Duodenal mucosa (tissue), 2 donors: ENCODE results near the gene RNF150.

ENCODE experiments used
- H3K27ac ChIP-seq: one replicate; pipeline ENCODE4 v1.7.0; 2013; ENCODE audit warnings: low read depth, low read length
- H3K27me3 ChIP-seq, 2 donors: one replicate each; pipeline ENCODE4 v1.7.0; 2013; ENCODE audit warnings: low read length in 2 of 2, control low read depth in 1 of 2; ENCODE audit not compliant: insufficient read depth in 2 of 2, control insufficient read depth in 1 of 2
- H3K36me3 ChIP-seq, 2 donors: one replicate each; pipeline ENCODE4 v1.7.0; 2013; ENCODE audit warnings: low read length in 2 of 2, control low read depth in 1 of 2; ENCODE audit not compliant: insufficient read depth in 2 of 2, control insufficient read depth in 1 of 2
- H3K4me1 ChIP-seq, 2 donors: one replicate each; pipeline ENCODE4 v1.7.0; 2013; ENCODE audit warnings: low read length in 2 of 2, control low read depth in 1 of 2; ENCODE audit not compliant: insufficient read depth in 2 of 2, control insufficient read depth in 1 of 2
- H3K4me3 ChIP-seq, 2 donors: one replicate each; pipeline ENCODE4 v1.7.0; 2013; ENCODE audit warnings: low read length in 2 of 2, low read depth in 1 of 2
- H3K9ac ChIP-seq, 2 donors: one replicate each; pipeline ENCODE4 v1.7.0; 2013; ENCODE audit warnings: low read length in 2 of 2, low read depth in 1 of 2
- H3K9me3 ChIP-seq, 2 donors: one replicate each; pipeline ENCODE4 v1.7.0; 2013; ENCODE audit warnings: low read length in 2 of 2, control low read depth in 1 of 2; ENCODE audit not compliant: control insufficient read depth in 1 of 2

Gene RNF150

GRCh38 chr4:140955641-140956040 lies 177.6 kb downstream of the RNF150 start:
- no peak overlapping the region for H3K27ac ChIP-seq
- no peaks in the 10 kb centered on the region for H3K9me3 ChIP-seq
- no peaks in the 10 kb centered on the region for H3K36me3 ChIP-seq
- no peak overlapping the region for H3K9ac ChIP-seq
- H3K4me1 ChIP-seq = no peaks in the 10 kb centered on the region
- no peak overlapping the region for H3K4me3 ChIP-seq
- no peaks in the 10 kb centered on the region for H3K27me3 ChIP-seq

GRCh38 chr4:140952717-140953116 lies 180.6 kb downstream of the RNF150 start:
- Histone ChIP-seq H3K4me1 (no peaks in the 10 kb centered on the region), H3K36me3 (no peaks in the 10 kb centered on the region), H3K4me3 (no peak overlapping the region), H3K9ac (no peak overlapping the region), H3K27ac (no peak overlapping the region), H3K27me3 (no peaks in the 10 kb centered on the region), H3K9me3 (no peaks in the 10 kb centered on the region)

- Histone ChIP-seq H3K9ac (no peak overlapping the region), H3K4me3 (no peak overlapping the region), H3K36me3 (no peaks in the 10 kb centered on the region), H3K27me3 (no peaks in the 10 kb centered on the region), H3K9me3 (no peaks in the 10 kb centered on the region), H3K4me1 (no peaks in the 10 kb centered on the region), H3K27ac (no peak overlapping the region)
These were observed 185.8 kb downstream of the RNF150 start for GRCh38 chr4:140947506-140947905.

GRCh38 chr4:140945106-140945505 lies 188.2 kb downstream of the RNF150 start:
- H3K4me1 ChIP-seq = no peaks in the 10 kb centered on the region
- no peak overlapping the region for H3K27ac ChIP-seq
- no peaks in the 10 kb centered on the region for H3K9me3 ChIP-seq
- H3K4me3 ChIP-seq = no peak overlapping the region
- H3K27me3 ChIP-seq = no peaks in the 10 kb centered on the region
- H3K9ac ChIP-seq = no peak overlapping the region
- H3K36me3 ChIP-seq = no peaks in the 10 kb centered on the region

GRCh38 chr4:140944572-140944971 lies 188.7 kb downstream of the RNF150 start:
- Histone ChIP-seq H3K4me1 (no peaks in the 10 kb centered on the region), H3K4me3 (no peak overlapping the region), H3K27ac (no peak overlapping the region)

GRCh38 chr4:140944199-140944515 lies 189.1 kb downstream of the RNF150 start:
- Histone ChIP-seq H3K9ac (no peak overlapping the region), H3K36me3 (no peaks in the 10 kb centered on the region), H3K27ac (no peak overlapping the region), H3K4me1 (no peaks in the 10 kb centered on the region), H3K27me3 (no peaks in the 10 kb centered on the region), H3K4me3 (no peak overlapping the region), H3K9me3 (no peaks in the 10 kb centered on the region)

More at GRCh38 chr4:140944572-140944971, 188.7 kb downstream of the RNF150 start:
- Histone ChIP-seq H3K9ac (no peak overlapping the region), H3K9me3 (no peaks in the 10 kb centered on the region), H3K36me3 (no peaks in the 10 kb centered on the region), H3K27me3 (no peaks in the 10 kb centered on the region)

GRCh38 chr4:140943486-140944198 lies 189.6 kb downstream of the RNF150 start:
- no peak overlapping the region for H3K9ac ChIP-seq
- no peak overlapping the region for H3K4me3 ChIP-seq
- H3K27me3 ChIP-seq = no peaks in the 10 kb centered on the region
- H3K9me3 ChIP-seq = no peaks in the 10 kb centered on the region
- no peak overlapping the region for H3K27ac ChIP-seq
- H3K4me1 ChIP-seq = no peaks in the 10 kb centered on the region
- no peaks in the 10 kb centered on the region for H3K36me3 ChIP-seq

GRCh38 chr4:140940589-140940988 lies 192.7 kb downstream of the RNF150 start:
- H3K9me3 ChIP-seq = no peaks in the 10 kb centered on the region
- no peak overlapping the region for H3K27ac ChIP-seq
- H3K4me3 ChIP-seq = no peak overlapping the region
- no peaks in the 10 kb centered on the region for H3K4me1 ChIP-seq
- no peaks in the 10 kb centered on the region for H3K36me3 ChIP-seq
- no peak overlapping the region for H3K9ac ChIP-seq
- H3K27me3 ChIP-seq = no peaks in the 10 kb centered on the region

GRCh38 chr4:140937866-140938265 lies 195.4 kb downstream of the RNF150 start:
- Histone ChIP-seq H3K27me3 (no peaks in the 10 kb centered on the region), H3K4me1 (no peaks in the 10 kb centered on the region), H3K36me3 (no peaks in the 10 kb centered on the region), H3K9me3 (no peaks in the 10 kb centered on the region), H3K4me3 (no peak overlapping the region), H3K9ac (no peak overlapping the region), H3K27ac (no peak overlapping the region)

GRCh38 chr4:140935254-140935653 lies 198.0 kb downstream of the RNF150 start:
- no peaks in the 10 kb centered on the region for H3K36me3 ChIP-seq
- H3K4me3 ChIP-seq = no peak overlapping the region

More at GRCh38 chr4:140935254-140935653, 198.0 kb downstream of the RNF150 start:
- Histone ChIP-seq H3K27me3 (peaks cover 3 to 4% of the 10 kb centered on the region in 2 donors), H3K9me3 (no peaks in the 10 kb centered on the region), H3K4me1 (no peaks in the 10 kb centered on the region), H3K27ac (no peak overlapping the region), H3K9ac (no peak overlapping the region)
